HFF-Myc (cell line): Measurements from ENCODE around the gene JMJD6.

Experiments used
- DNase-seq: peaks from one replicate; pipeline ENCODE4 v3.0.0-alpha.2; 2011; ENCODE audit warnings: low read depth; ENCODE audit errors: extremely low read depth
- H3K4me3 ChIP-seq: replicated peaks from 2 replicates; pipeline ENCODE4 v1.5.1; 2011; ENCODE audit warnings: low read depth, mild to moderate bottlenecking, control low read depth, low read length
- CTCF ChIP-seq: IDR thresholded peaks from 2 replicates; pipeline ENCODE4 v1.5.1; 2012; ENCODE audit warnings: mild to moderate bottlenecking, low read depth, low read length, control low read depth; ENCODE audit errors: missing control alignments

Gene JMJD6

GRCh38 chr17:76691379-76692191 is 34.8 kb downstream of the JMJD6 start:
- TF ChIP-seq CTCF, result no peak
- no peak overlapping the region for H3K4me3 ChIP-seq
- DNase-seq, result no peak

GRCh38 chr17:76690596-76691280 is 35.7 kb downstream of the JMJD6 start:
- no peak for DNase-seq
- no peak for TF ChIP-seq CTCF

GRCh38 chr17:76689859-76690258 is 36.5 kb downstream of the JMJD6 start:
- no peak for TF ChIP-seq CTCF
- DNase-seq, result no peak
- H3K4me3 ChIP-seq, result no peak overlapping the region

More at GRCh38 chr17:76690596-76691280, 35.7 kb downstream of the JMJD6 start:
- no peak overlapping the region for H3K4me3 ChIP-seq

GRCh38 chr17:76688165-76688622 is 38.2 kb downstream of the JMJD6 start:
- DNase-seq, result no peak
- no peak for TF ChIP-seq CTCF
- no peak overlapping the region; the same call in 1 of the 2 replicates for H3K4me3 ChIP-seq

- DNase-seq, result no peak
- TF ChIP-seq CTCF, result no peak
- no peak overlapping the region for H3K4me3 ChIP-seq
Observed at GRCh38 chr17:76687298-76688164, 38.9 kb downstream of the JMJD6 start.

- no peak overlapping the region for H3K4me3 ChIP-seq
- no peak for TF ChIP-seq CTCF
- no peak for DNase-seq
Observed at GRCh38 chr17:76686538-76687297, 39.7 kb downstream of the JMJD6 start.
